HCT116 (cell line): Measurements from ENCODE around the gene ELAVL1. TPM values are rescaled to one million over a fixed set of nuclear protein-coding genes. Genes with fewer than 3 reads are reported as not detected.

Experiments used
- ATAC-seq: fragments of 200-7000 bp; cut with Tn5 transposase; 2 replicates; pipeline ENCODE4 v1.9.1; 2020; ENCODE audit warnings: mild to moderate bottlenecking, moderate library complexity
- BruUV-seq: library from RNA; stranded (reverse); fragments of 400-500 nt; replicated peaks from 2 replicates; lab custom pipeline; 2021; lab: Mats Ljungman, UMichigan
- CTCF ChIA-PET: fragments of 300-600 bp; sonication (Branson Sonifier 250); formaldehyde crosslinking; loops from one replicate; lab custom pipeline; 2021; ENCODE audit warnings: antibody characterized with exemption; lab: Charles Lee
- POLR2A ChIA-PET: fragments of 300-600, 350-600 bp; sonication (Branson Sonifier 250); formaldehyde crosslinking; loops from one replicate; lab custom pipeline; 2021; ENCODE audit warnings: antibody characterized with exemption; lab: Charles Lee
- RAD21 ChIA-PET, 2 experiments: fragments of 300-600 bp; sonication (Branson Sonifier 250); formaldehyde crosslinking; loops; one replicate each; lab custom pipeline; 2023; ENCODE audit warnings: low total read pairs in 2 of 2; ENCODE audit not compliant: uncharacterized antibody in 2 of 2, unreplicated experiment in 2 of 2, low non-redundant PET in 1 of 2; lab: Charles Lee
- DNase-seq: peaks from one replicate; pipeline ENCODE4 v3.0.0-alpha.2; 2010; ENCODE audit warnings: low read depth, low spot score
- H2AFZ ChIP-seq: fragments of 200-600 bp; shearing (Covaris generic), sonication (generic); 2 replicates; pipeline ENCODE4 v1.6.1; 2017; ENCODE audit warnings: low read depth, mixed run types, mixed read lengths, antibody characterized with exemption, low read length; ENCODE audit not compliant: poor library complexity, severe bottlenecking
- H3K27ac ChIP-seq: 2 replicates; pipeline ENCODE4 v1.5.1; 2012; ENCODE audit warnings: low read depth, low read length
- H3K27me3 ChIP-seq: fragments of 200-600 bp; sonication (generic); 2 replicates; pipeline ENCODE4 v1.6.1; 2016; ENCODE audit warnings: mixed run types, low read length, mixed read lengths; ENCODE audit not compliant: insufficient read depth
- H3K36me3 ChIP-seq, 2 experiments: fragments of 200-500 bp in 1 of 2; fragments of 200-600 bp in 1 of 2; sonication (Bioruptor generic) in 1 of 2; sonication (generic) in 1 of 2; 2 replicates each; pipeline versions ENCODE4 v1.5.1 to v1.6.1; 2014 to 2016; ENCODE audit warnings: low read length in 2 of 2, inconsistent platforms in 1 of 2, mixed read lengths in 1 of 2, mixed run types in 1 of 2; ENCODE audit not compliant: insufficient read depth in 2 of 2, control insufficient read depth in 1 of 2
- H3K4me1 ChIP-seq, 2 experiments: fragments of 200-600 bp in 1 of 2; sonication (generic) in 1 of 2; 2 replicates each; pipeline versions ENCODE4 v1.5.1 to v1.6.1; 2012 to 2017; ENCODE audit warnings: low read length in 2 of 2, inconsistent platforms in 1 of 2, mild to moderate bottlenecking in 1 of 2, mixed read lengths in 1 of 2, mixed run types in 1 of 2, moderate library complexity in 1 of 2; ENCODE audit not compliant: insufficient read depth in 2 of 2, control insufficient read depth in 1 of 2
- H3K4me2 ChIP-seq: fragments of 200-600 bp; sonication (generic); 2 replicates; pipeline ENCODE4 v1.6.1; 2017; ENCODE audit warnings: mixed run types, low read length, mixed read lengths
- H3K4me3 ChIP-seq, 2 experiments: fragments of 200-600 bp in 1 of 2; sonication (generic) in 1 of 2; replicated peaks in 1 of 2; 2 replicates each; pipeline ENCODE4 v1.5.1; 2011 to 2016; ENCODE audit warnings: low read length in 2 of 2, control low read depth in 1 of 2, low read depth in 1 of 2, mild to moderate bottlenecking in 1 of 2, mixed read lengths in 1 of 2, mixed run types in 1 of 2
- H3K79me2 ChIP-seq: fragments of 200-600 bp; sonication (generic); 2 replicates; pipeline ENCODE4 v1.6.1; 2017; ENCODE audit warnings: mild to moderate bottlenecking, mixed run types, low read length, moderate library complexity, mixed read lengths; ENCODE audit not compliant: insufficient read depth
- H3K9ac ChIP-seq: fragments of 200-600 bp; sonication (generic); 2 replicates; pipeline ENCODE4 v1.6.1; 2016; ENCODE audit warnings: low read length, mixed read lengths
- H3K9me2 ChIP-seq: fragments of 200-600 bp; sonication (generic), shearing (Covaris generic); 2 replicates; pipeline ENCODE4 v1.6.1; 2017; ENCODE audit warnings: mixed run types, mild to moderate bottlenecking, moderate library complexity; ENCODE audit not compliant: insufficient read depth
- H3K9me3 ChIP-seq, 2 experiments: fragments of 200-500 bp in 1 of 2; fragments of 200-600 bp in 1 of 2; sonication (Bioruptor generic) in 1 of 2; sonication (generic) in 1 of 2; 2 replicates each; pipeline ENCODE4 v1.6.1; 2014 to 2017; ENCODE audit warnings: low read length in 2 of 2, mixed read lengths in 2 of 2, inconsistent platforms in 1 of 2, low read depth in 1 of 2, mild to moderate bottlenecking in 1 of 2, mixed run types in 1 of 2, moderate library complexity in 1 of 2; ENCODE audit not compliant: control insufficient read depth in 1 of 2, insufficient read depth in 1 of 2
- H4K20me1 ChIP-seq: fragments of 200-600 bp; sonication (generic), shearing (Covaris generic); 2 replicates; pipeline ENCODE4 v1.6.1; 2017; ENCODE audit warnings: mixed run types, mild to moderate bottlenecking, moderate library complexity; ENCODE audit not compliant: insufficient read depth
- EGR1 ChIP-seq: IDR thresholded peaks from 2 replicates; pipeline ENCODE4 v1.6.1; 2012; ENCODE audit warnings: low read depth
- EZH2phosphoT487 ChIP-seq: fragments of 200-600 bp; IDR thresholded peaks from 2 replicates; pipeline ENCODE4 v1.6.1; 2018; ENCODE audit warnings: antibody characterized with exemption, borderline replicate concordance
- RAD21 ChIP-seq: IDR thresholded peaks from 2 replicates; pipeline ENCODE4 v1.6.1; 2012; ENCODE audit warnings: low read depth, mild to moderate bottlenecking
- SIN3A ChIP-seq: IDR thresholded peaks from 2 replicates; pipeline ENCODE4 v1.6.1; 2012; ENCODE audit warnings: low read depth
- SRF ChIP-seq: IDR thresholded peaks from 2 replicates; pipeline ENCODE4 v1.6.1; 2012; ENCODE audit warnings: low read depth
- intact Hi-C: fragments of 100-400 bp; cut with micrococcal nuclease; formaldehyde crosslinking; loops from 2 replicates; pipeline ENCODE4 v1.10.0; 2022
- total RNA-seq: library from RNA; stranded (reverse); gene quantifications from one replicate; pipeline ENCODE4 v1.2.1, GENCODE V29; 2021; ENCODE audit not compliant: unreplicated experiment
- TF ChIP-seq, protein P1 (sequence below): IDR thresholded peaks from 2 replicates; pipeline ENCODE4 v1.6.1; 2012
- TF ChIP-seq, protein P2 (sequence below), 3 experiments: fragments of 200-600 bp in 1 of 3; sonication (generic) in 1 of 3; IDR thresholded peaks in 2 of 3; conservative IDR thresholded peaks in 1 of 3; 2 replicates each; pipeline ENCODE4 v1.5.1; 2012 to 2017; ENCODE audit warnings: low read depth in 2 of 3, low read length in 2 of 3, antibody characterized with exemption in 1 of 3, borderline replicate concordance in 1 of 3, control low read depth in 1 of 3, mild to moderate bottlenecking in 1 of 3, mixed read lengths in 1 of 3, mixed run types in 1 of 3, moderate library complexity in 1 of 3; ENCODE audit not compliant: insufficient read depth in 1 of 3

The ELAVL1 gene
- total RNA-seq, 1 experiment from 2014 or later: 134 TPM

DNA sequence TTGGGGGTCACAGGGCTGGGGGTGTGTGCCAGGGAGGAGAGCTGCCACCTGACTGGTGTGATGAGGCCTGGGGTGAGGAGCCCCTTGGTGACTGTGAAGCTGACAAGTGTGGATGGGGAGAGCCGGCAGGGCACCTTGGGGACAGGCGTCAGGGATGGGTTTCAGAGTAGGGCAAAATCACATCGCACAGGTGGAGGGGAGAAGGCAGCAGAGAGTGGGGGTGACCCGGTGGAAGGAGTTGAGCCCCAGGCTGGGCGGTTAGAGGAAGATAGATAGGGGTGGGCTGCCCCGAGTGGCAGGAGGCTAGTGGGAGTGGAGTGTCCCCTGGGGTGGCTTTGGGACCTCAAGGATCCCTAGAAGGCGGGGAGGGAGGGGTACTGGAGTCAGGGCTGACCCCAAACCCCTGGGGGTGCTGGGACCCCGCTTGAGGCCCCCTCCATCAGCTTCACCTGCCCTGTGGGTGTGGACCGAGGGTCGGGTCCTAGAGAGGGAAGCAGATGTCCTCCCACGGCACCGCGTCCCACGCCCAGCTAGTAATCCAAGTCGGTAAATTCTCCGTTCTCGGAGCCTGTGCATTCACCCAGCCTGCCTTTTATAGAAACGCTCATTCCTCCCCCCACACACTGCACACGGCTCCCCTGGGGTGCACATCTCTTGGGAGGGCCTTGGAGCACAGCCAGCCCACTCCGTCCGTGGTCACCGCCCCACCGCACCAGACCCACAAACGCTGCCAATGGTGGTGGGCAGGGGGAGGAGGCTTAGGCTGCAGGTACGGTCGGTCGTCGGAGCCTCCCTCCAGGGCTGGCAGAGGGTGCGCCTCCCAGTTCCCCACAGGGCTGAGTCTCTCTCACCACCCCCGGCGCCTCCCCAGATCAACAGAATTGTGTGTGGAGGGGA, 81.9 kb downstream of the ELAVL1 start:
- peaks cover 0 to 12% of the 10 kb centered on the region in 2 experiments; a peak in 3 of 4 replicates for H3K36me3 ChIP-seq
- BruUV-seq: no TSS peak
- intact Hi-C loops: loop anchor here (5.0 kb wide), 1 partner anchor 71 kb away; no protein-coding TSS in a partner anchor
- no peak overlapping the region for H3K4me2 ChIP-seq
- H3K27me3 ChIP-seq: no peaks in the 10 kb centered on the region
- peak overlapping the region; percentile 16; the same call in 1 of the 2 replicates for H3K27ac ChIP-seq
- TF ChIP-seq EGR1: no peak
- no peak for TF ChIP-seq SRF
- TF ChIP-seq, protein P1, sequence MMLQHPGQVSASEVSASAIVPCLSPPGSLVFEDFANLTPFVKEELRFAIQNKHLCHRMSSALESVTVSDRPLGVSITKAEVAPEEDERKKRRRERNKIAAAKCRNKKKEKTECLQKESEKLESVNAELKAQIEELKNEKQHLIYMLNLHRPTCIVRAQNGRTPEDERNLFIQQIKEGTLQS: no peak
- TF ChIP-seq, protein P2, sequence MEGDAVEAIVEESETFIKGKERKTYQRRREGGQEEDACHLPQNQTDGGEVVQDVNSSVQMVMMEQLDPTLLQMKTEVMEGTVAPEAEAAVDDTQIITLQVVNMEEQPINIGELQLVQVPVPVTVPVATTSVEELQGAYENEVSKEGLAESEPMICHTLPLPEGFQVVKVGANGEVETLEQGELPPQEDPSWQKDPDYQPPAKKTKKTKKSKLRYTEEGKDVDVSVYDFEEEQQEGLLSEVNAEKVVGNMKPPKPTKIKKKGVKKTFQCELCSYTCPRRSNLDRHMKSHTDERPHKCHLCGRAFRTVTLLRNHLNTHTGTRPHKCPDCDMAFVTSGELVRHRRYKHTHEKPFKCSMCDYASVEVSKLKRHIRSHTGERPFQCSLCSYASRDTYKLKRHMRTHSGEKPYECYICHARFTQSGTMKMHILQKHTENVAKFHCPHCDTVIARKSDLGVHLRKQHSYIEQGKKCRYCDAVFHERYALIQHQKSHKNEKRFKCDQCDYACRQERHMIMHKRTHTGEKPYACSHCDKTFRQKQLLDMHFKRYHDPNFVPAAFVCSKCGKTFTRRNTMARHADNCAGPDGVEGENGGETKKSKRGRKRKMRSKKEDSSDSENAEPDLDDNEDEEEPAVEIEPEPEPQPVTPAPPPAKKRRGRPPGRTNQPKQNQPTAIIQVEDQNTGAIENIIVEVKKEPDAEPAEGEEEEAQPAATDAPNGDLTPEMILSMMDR (IDR thresholded peaks at IDR 0.05 in 2 of 3, conservative IDR thresholded peaks at IDR 0.05 in 1 of 3; ENCODE audit: borderline replicate concordance in 1 of 3, insufficient read depth in 1 of 3, low read depth in 2 of 3, low read length in 2 of 3): no peak
- no peak for TF ChIP-seq RAD21
- TF ChIP-seq SIN3A: no peak
- TF ChIP-seq EZH2phosphoT487: no peak
- RAD21 ChIA-PET: no interaction called here
- CTCF ChIA-PET: interaction anchor here (1.2 kb wide), 1 partner anchor 54 kb away, joined by 6 read pairs; no protein-coding TSS in a partner anchor
- DNase-seq (no peak), ATAC-seq (no peak)
- H3K4me1 ChIP-seq: peaks cover 19 to 53% of the 10 kb centered on the region in 2 experiments
- no peaks in the 10 kb centered on the region for H3K9me3 ChIP-seq
- POLR2A ChIA-PET: no interaction called here
- no peak overlapping the region for H3K9ac ChIP-seq
- no peaks in the 10 kb centered on the region for H3K9me2 ChIP-seq
- H3K79me2 ChIP-seq: peaks cover 7% of the 10 kb centered on the region; the same call in 1 of the 2 replicates
- no peak overlapping the region for H2AFZ ChIP-seq
- no peaks in the 10 kb centered on the region for H4K20me1 ChIP-seq
- no peak overlapping the region for H3K4me3 ChIP-seq
